IMR-90 (cell line): ENCODE measurements around the gene EXOC2. TPM values are rescaled to one million over a fixed set of nuclear protein-coding genes. Genes with fewer than 3 reads are reported as not detected.

ENCODE experiments used
- ATAC-seq: fragments of 200-7000 bp; cut with Tn5 transposase; 2 replicates; pipeline ENCODE4 v1.9.1; 2020; ENCODE audit warnings: low read depth, mild to moderate bottlenecking, moderate library complexity
- BruUV-seq: library from RNA; stranded (reverse); fragments of 400-500 nt; replicated peaks from 2 replicates; lab custom pipeline; 2021; lab: Mats Ljungman, UMichigan
- CTCF ChIA-PET: fragments of 300-600 bp; formaldehyde crosslinking; extraction: SDS; loops from one replicate; lab custom pipeline; 2021; ENCODE audit warnings: antibody characterized with exemption; lab: Yijun Ruan, JAX
- POLR2A ChIA-PET: fragments of 300-600 bp; sonication (Branson Sonifier 250); formaldehyde crosslinking; loops from one replicate; lab custom pipeline; 2022; ENCODE audit warnings: antibody characterized with exemption; ENCODE audit not compliant: unreplicated experiment; lab: Charles Lee
- DNase-seq: peaks from one replicate; pipeline ENCODE4 v3.0.0; 2013
- H2AFZ ChIP-seq: replicated peaks from 2 replicates; pipeline ENCODE3; 2013; ENCODE audit warnings: low read length, mild to moderate bottlenecking; ENCODE audit not compliant: poor library complexity
- H2AK5ac ChIP-seq: 2 replicates; pipeline ENCODE4 v1.6.1; 2013; ENCODE audit warnings: low read depth, low read length, inconsistent platforms
- H2AK9ac ChIP-seq: replicated peaks from 2 replicates; pipeline ENCODE3; 2013; ENCODE audit warnings: mild to moderate bottlenecking, low read depth, low read length, moderate library complexity; ENCODE audit not compliant: poor library complexity
- H2BK120ac ChIP-seq: 2 replicates; pipeline ENCODE4 v1.6.1; 2013; ENCODE audit warnings: low read depth, low read length, inconsistent platforms
- H2BK15ac ChIP-seq: 3 replicates; pipeline ENCODE4 v1.6.1; 2013; ENCODE audit warnings: low read depth, low read length, inconsistent platforms
- H2BK20ac ChIP-seq: 2 replicates; pipeline ENCODE4 v1.6.1; 2013; ENCODE audit warnings: low read depth, mild to moderate bottlenecking, inconsistent platforms, low read length, moderate library complexity
- H2BK5ac ChIP-seq: 2 replicates; pipeline ENCODE4 v1.6.1; 2013; ENCODE audit warnings: mild to moderate bottlenecking, low read depth, low read length, inconsistent platforms; ENCODE audit not compliant: poor library complexity, severe bottlenecking
- H3K14ac ChIP-seq: replicated peaks from 2 replicates; pipeline ENCODE4 v1.6.1; 2013; ENCODE audit warnings: low read depth, low read length, inconsistent platforms
- H3K18ac ChIP-seq: 2 replicates; pipeline ENCODE4 v1.6.1; 2013; ENCODE audit warnings: low read depth, low read length, control low read depth
- H3K23ac ChIP-seq: 2 replicates; pipeline ENCODE4 v1.6.1; 2013; ENCODE audit warnings: low read depth, low read length, inconsistent platforms
- H3K27ac ChIP-seq: 2 replicates; pipeline ENCODE4 v1.5.1; 2013; ENCODE audit warnings: mild to moderate bottlenecking, control low read depth, low read length; ENCODE audit not compliant: insufficient read depth
- H3K27me3 ChIP-seq: 2 replicates; pipeline ENCODE4 v1.6.1; 2013; ENCODE audit warnings: low read length; ENCODE audit not compliant: control insufficient read depth, insufficient read depth
- H3K36me3 ChIP-seq: 2 replicates; pipeline ENCODE4 v1.6.1; 2013; ENCODE audit warnings: low read length, mixed read lengths; ENCODE audit not compliant: control insufficient read depth, insufficient read depth
- H3K4ac ChIP-seq: 2 replicates; pipeline ENCODE4 v1.6.1; 2013; ENCODE audit warnings: low read depth, low read length, inconsistent platforms
- H3K4me1 ChIP-seq: 2 replicates; pipeline ENCODE4 v1.6.1; 2013; ENCODE audit warnings: low read length, mixed read lengths; ENCODE audit not compliant: control insufficient read depth, insufficient read depth
- H3K4me2 ChIP-seq: 2 replicates; pipeline ENCODE4 v1.6.1; 2013; ENCODE audit warnings: low read depth, mild to moderate bottlenecking, control low read depth, low read length, moderate library complexity
- H3K4me3 ChIP-seq: 2 replicates; pipeline ENCODE4 v1.5.1; 2013; ENCODE audit warnings: low read depth, mild to moderate bottlenecking, control low read depth, low read length, moderate library complexity; ENCODE audit not compliant: insufficient read depth
- H3K56ac ChIP-seq: 2 replicates; pipeline ENCODE4 v1.6.1; 2013; ENCODE audit warnings: low read length, inconsistent platforms; ENCODE audit not compliant: insufficient read depth; ENCODE audit errors: extremely low read depth
- H3K79me1 ChIP-seq, 2 experiments: 2 replicates each; pipeline ENCODE4 v1.6.1; 2013; ENCODE audit warnings: low read length in 2 of 2, inconsistent platforms in 1 of 2, low read depth in 1 of 2
- H3K9ac ChIP-seq: 2 replicates; pipeline ENCODE4 v1.6.1; 2013; ENCODE audit warnings: low read depth, low read length, control low read depth
- H3K9me1 ChIP-seq: 2 replicates; pipeline ENCODE4 v1.6.1; 2013; ENCODE audit warnings: low read length, inconsistent platforms; ENCODE audit not compliant: insufficient read depth
- H3K9me3 ChIP-seq: 2 replicates; pipeline ENCODE4 v1.6.1; 2013; ENCODE audit warnings: low read length; ENCODE audit not compliant: control insufficient read depth, insufficient read depth
- H4K20me1 ChIP-seq: 2 replicates; pipeline ENCODE4 v1.6.1; 2013; ENCODE audit warnings: low read length, inconsistent platforms; ENCODE audit not compliant: insufficient read depth
- H4K5ac ChIP-seq: 2 replicates; pipeline ENCODE4 v1.6.1; 2013; ENCODE audit warnings: mild to moderate bottlenecking, low read depth, low read length, control low read depth
- H4K8ac ChIP-seq, 2 experiments: 2 replicates each; pipeline ENCODE4 v1.6.1; 2013; ENCODE audit warnings: low read depth in 2 of 2, low read length in 2 of 2, control low read depth in 1 of 2, inconsistent platforms in 1 of 2
- H4K91ac ChIP-seq: 2 replicates; pipeline ENCODE4 v1.6.1; 2013; ENCODE audit warnings: low read depth, low read length, inconsistent platforms; ENCODE audit not compliant: insufficient read depth
- CEBPB ChIP-seq: IDR thresholded peaks from 2 replicates; pipeline ENCODE4 v1.6.1; 2012; ENCODE audit warnings: low read depth, low read length, improper control_type of control experiment
- CHD1 ChIP-seq: IDR thresholded peaks from 2 replicates; pipeline ENCODE4 v1.6.1; 2012; ENCODE audit warnings: low read depth, low read length, improper control_type of control experiment
- FOS ChIP-seq: fragments of 150-350 bp; IDR thresholded peaks from 2 replicates; pipeline ENCODE4 v1.6.1; 2016; ENCODE audit warnings: low read depth, low read length
- MAFK ChIP-seq: IDR thresholded peaks from 2 replicates; pipeline ENCODE4 v1.6.1; 2012; ENCODE audit warnings: low read depth, low read length, improper control_type of control experiment
- MAZ ChIP-seq: IDR thresholded peaks from 2 replicates; pipeline ENCODE4 v1.6.1; 2012; ENCODE audit warnings: low read depth, mild to moderate bottlenecking, low read length, improper control_type of control experiment, moderate library complexity, borderline replicate concordance
- MXI1 ChIP-seq: IDR thresholded peaks from 2 replicates; pipeline ENCODE4 v1.6.1; 2012; ENCODE audit warnings: low read depth, mild to moderate bottlenecking, low read length, moderate library complexity, borderline replicate concordance
- NFE2L2 ChIP-seq: fragments of 150-350 bp; IDR thresholded peaks from 2 replicates; pipeline ENCODE4 v1.6.1; 2016; ENCODE audit warnings: low read depth, mild to moderate bottlenecking, low read length
- POLR2A ChIP-seq: IDR thresholded peaks from 2 replicates; pipeline ENCODE4 v1.6.1; 2012; ENCODE audit warnings: mild to moderate bottlenecking, low read depth, low read length
- RAD21 ChIP-seq: IDR thresholded peaks from 2 replicates; pipeline ENCODE4 v1.6.1; 2012; ENCODE audit warnings: low read length, improper control_type of control experiment
- RFX5 ChIP-seq: IDR thresholded peaks from 2 replicates; pipeline ENCODE4 v1.8.0; 2012; ENCODE audit warnings: low read depth, mild to moderate bottlenecking, low read length, moderate library complexity
- WGBS, 2 experiments: methylation state at CpG; one replicate each; pipeline versions ENCODE4 v1.1.5 to v1.1.7; 2013; ENCODE audit warnings: missing lambda C conversion rate in 2 of 2; ENCODE audit not compliant: insufficient read length in 1 of 2; ENCODE audit errors: extremely low coverage in 2 of 2; 5-methylcytosine and 5-hydroxymethylcytosine counted together
- dilution Hi-C: fragments of 300-500 bp; cut with HindIII; formaldehyde crosslinking; loops from one replicate; pipeline ENCODE4 v1.14.3; 2018; ENCODE audit warnings: low sequenced_read_pairs; ENCODE audit not compliant: unreplicated experiment
- in situ Hi-C: fragments of 300-500 bp; cut with MboI; formaldehyde crosslinking; loops from 3 replicates; pipeline ENCODE4 v1.14.3; 2019; ENCODE audit warnings: low sequenced_read_pairs, inconsistent platforms, mixed read lengths
- intact Hi-C: fragments of 100-400 bp; cut with micrococcal nuclease; formaldehyde crosslinking; loops from 2 replicates; pipeline ENCODE4 v1.10.0; 2022
- polyA plus RNA-seq, 3 experiments: library from polyadenylated mRNA; depleted of rRNA; stranded (reverse); fragments of >200 nt; gene quantifications; 2 replicates each; pipeline ENCODE4 v1.2.3, GENCODE V29; 2012; ENCODE audit warnings: low replicate concordance in 1 of 3
- total RNA-seq: library from RNA; depleted of rRNA; stranded (reverse); fragments of >200 nt; gene quantifications from 2 replicates; pipeline ENCODE4 v1.2.3, GENCODE V29; 2012
- TF ChIP-seq, protein P1 (sequence below): conservative IDR thresholded peaks from 2 replicates; pipeline ENCODE4 v1.5.1; 2012; ENCODE audit warnings: mild to moderate bottlenecking, low read depth, low read length, improper control_type of control experiment
- TF ChIP-seq, protein P2 (sequence below): fragments of 150-350 bp; IDR thresholded peaks from 2 replicates; pipeline ENCODE4 v1.6.1; 2016; ENCODE audit warnings: low read depth, mild to moderate bottlenecking, low read length, moderate library complexity, borderline replicate concordance
- TF ChIP-seq, protein P3 (sequence below): fragments of 150-350 bp; IDR thresholded peaks from 2 replicates; pipeline ENCODE4 v1.6.1; 2017; ENCODE audit warnings: mild to moderate bottlenecking, antibody characterized with exemption, low read length, low read depth

Gene EXOC2
- total and polyA plus RNA-seq, 2 of the 4 experiments (the other 2 are of a cell fraction): 13.1 to 37.3 TPM

DNA sequence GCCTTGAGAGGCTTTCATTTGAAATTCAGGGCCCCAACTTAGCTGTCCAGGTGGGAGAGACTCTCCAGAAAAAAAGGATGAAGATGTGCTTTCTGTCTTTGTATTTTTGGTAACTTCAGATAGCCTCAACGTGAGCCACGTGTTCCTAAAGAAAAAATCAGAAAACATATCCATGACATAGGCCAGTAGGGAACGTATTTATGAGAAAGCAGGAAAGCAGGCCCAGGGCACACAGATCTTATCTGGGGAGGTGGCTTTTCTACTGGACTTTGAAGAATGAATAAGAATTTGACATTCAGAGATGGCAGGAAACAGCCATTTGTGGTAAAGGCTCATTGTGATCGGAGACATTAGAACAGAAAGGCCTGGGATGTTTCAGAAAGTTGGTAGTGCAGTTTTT is 21.2 kb upstream of the EXOC2 start:
- no peak for TF ChIP-seq CHD1
- TF ChIP-seq POLR2A: no peak
- TF ChIP-seq, protein P1, sequence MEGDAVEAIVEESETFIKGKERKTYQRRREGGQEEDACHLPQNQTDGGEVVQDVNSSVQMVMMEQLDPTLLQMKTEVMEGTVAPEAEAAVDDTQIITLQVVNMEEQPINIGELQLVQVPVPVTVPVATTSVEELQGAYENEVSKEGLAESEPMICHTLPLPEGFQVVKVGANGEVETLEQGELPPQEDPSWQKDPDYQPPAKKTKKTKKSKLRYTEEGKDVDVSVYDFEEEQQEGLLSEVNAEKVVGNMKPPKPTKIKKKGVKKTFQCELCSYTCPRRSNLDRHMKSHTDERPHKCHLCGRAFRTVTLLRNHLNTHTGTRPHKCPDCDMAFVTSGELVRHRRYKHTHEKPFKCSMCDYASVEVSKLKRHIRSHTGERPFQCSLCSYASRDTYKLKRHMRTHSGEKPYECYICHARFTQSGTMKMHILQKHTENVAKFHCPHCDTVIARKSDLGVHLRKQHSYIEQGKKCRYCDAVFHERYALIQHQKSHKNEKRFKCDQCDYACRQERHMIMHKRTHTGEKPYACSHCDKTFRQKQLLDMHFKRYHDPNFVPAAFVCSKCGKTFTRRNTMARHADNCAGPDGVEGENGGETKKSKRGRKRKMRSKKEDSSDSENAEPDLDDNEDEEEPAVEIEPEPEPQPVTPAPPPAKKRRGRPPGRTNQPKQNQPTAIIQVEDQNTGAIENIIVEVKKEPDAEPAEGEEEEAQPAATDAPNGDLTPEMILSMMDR: no peak
- no peak for TF ChIP-seq CEBPB
- TF ChIP-seq NFE2L2: no peak
- TF ChIP-seq, protein P2, sequence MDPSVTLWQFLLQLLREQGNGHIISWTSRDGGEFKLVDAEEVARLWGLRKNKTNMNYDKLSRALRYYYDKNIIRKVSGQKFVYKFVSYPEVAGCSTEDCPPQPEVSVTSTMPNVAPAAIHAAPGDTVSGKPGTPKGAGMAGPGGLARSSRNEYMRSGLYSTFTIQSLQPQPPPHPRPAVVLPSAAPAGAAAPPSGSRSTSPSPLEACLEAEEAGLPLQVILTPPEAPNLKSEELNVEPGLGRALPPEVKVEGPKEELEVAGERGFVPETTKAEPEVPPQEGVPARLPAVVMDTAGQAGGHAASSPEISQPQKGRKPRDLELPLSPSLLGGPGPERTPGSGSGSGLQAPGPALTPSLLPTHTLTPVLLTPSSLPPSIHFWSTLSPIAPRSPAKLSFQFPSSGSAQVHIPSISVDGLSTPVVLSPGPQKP: no peak
- no peak for TF ChIP-seq RAD21
- TF ChIP-seq FOS: no peak
- TF ChIP-seq MXI1: no peak
- TF ChIP-seq RFX5: no peak
- TF ChIP-seq MAZ: no peak
- TF ChIP-seq MAFK: no peak
- TF ChIP-seq, protein P3, sequence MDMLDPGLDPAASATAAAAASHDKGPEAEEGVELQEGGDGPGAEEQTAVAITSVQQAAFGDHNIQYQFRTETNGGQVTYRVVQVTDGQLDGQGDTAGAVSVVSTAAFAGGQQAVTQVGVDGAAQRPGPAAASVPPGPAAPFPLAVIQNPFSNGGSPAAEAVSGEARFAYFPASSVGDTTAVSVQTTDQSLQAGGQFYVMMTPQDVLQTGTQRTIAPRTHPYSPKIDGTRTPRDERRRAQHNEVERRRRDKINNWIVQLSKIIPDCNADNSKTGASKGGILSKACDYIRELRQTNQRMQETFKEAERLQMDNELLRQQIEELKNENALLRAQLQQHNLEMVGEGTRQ: no peak
- no peak overlapping the region for H2AFZ ChIP-seq
- H4K8ac ChIP-seq: no peak overlapping the region
- H3K4ac ChIP-seq: no peak overlapping the region
- no peak overlapping the region for H2BK15ac ChIP-seq
- ATAC-seq (no peak), DNase-seq (no peak)
- H3K14ac ChIP-seq: no peak overlapping the region
- H3K4me3 ChIP-seq: no peak overlapping the region
- H3K4me1 ChIP-seq: peaks cover 7% of the 10 kb centered on the region
- H3K23ac ChIP-seq: no peak overlapping the region
- H4K20me1 ChIP-seq: no peaks in the 10 kb centered on the region
- H3K4me2 ChIP-seq: no peak overlapping the region
- no peak overlapping the region for H3K27ac ChIP-seq
- H4K5ac ChIP-seq: no peak overlapping the region
- no peak overlapping the region for H2AK9ac ChIP-seq
- no peak overlapping the region for H2BK5ac ChIP-seq
- H2BK120ac ChIP-seq: no peak overlapping the region
- dilution Hi-C loops (no loop called here), in situ Hi-C loops (loop anchor here (10.0 kb wide), 1 partner anchor 691 kb away; no protein-coding TSS in a partner anchor), intact Hi-C loops (loop anchor here (5.0 kb wide), 1 partner anchor 87 kb away; no protein-coding TSS in a partner anchor)
- BruUV-seq: no TSS peak
- H3K56ac ChIP-seq: no peak overlapping the region
- H3K9ac ChIP-seq: no peak overlapping the region
- H3K9me3 ChIP-seq: no peaks in the 10 kb centered on the region
- H2AK5ac ChIP-seq: no peak overlapping the region
- H3K27me3 ChIP-seq: no peaks in the 10 kb centered on the region
- H3K36me3 ChIP-seq: no peaks in the 10 kb centered on the region
- no peaks in the 10 kb centered on the region for H3K79me1 ChIP-seq
- ChIA-PET CTCF (no interaction called here), POLR2A (interaction anchor here (0.6 kb wide), 1 partner anchor 49 kb away, joined by 10 read pairs; no protein-coding TSS in a partner anchor)
- H2BK20ac ChIP-seq: no peak overlapping the region
- H3K9me1 ChIP-seq: peaks cover 4% of the 10 kb centered on the region; the same call in 1 of the 2 replicates
- no peak overlapping the region for H3K18ac ChIP-seq
- H4K91ac ChIP-seq: no peak overlapping the region
- WGBS, 2 experiments: no CpG with 5 or more reads among the region's 4 CpGs
